Mesenteric fat pad (tissue), 1 donor: Measurements from ENCODE around the gene ZBTB26. TPM values are rescaled to one million over a fixed set of nuclear protein-coding genes. Genes with fewer than 3 reads are reported as not detected.

Experiments used
- DNase-seq: peaks from one replicate; pipeline ENCODE4 v3.0.0-alpha.2; 2020; ENCODE audit warnings: low spot score
- long read RNA-seq: library from polyadenylated mRNA; unstranded; transcript quantifications from one replicate; pipeline ENCODE4 v2.0.0, GENCODE V29; 2020
- total RNA-seq: library from RNA; stranded (reverse); fragmentation: NEBNext Ultra II Directional; extraction: Animal tissue kit (Norgen Biotek cat#: 25700); gene quantifications from one replicate; pipeline ENCODE4 v1.2.1, GENCODE V29; 2021
- donor health status: DM: yes; HTN: yes; CAD: no.

ZBTB26 gene, protein sequence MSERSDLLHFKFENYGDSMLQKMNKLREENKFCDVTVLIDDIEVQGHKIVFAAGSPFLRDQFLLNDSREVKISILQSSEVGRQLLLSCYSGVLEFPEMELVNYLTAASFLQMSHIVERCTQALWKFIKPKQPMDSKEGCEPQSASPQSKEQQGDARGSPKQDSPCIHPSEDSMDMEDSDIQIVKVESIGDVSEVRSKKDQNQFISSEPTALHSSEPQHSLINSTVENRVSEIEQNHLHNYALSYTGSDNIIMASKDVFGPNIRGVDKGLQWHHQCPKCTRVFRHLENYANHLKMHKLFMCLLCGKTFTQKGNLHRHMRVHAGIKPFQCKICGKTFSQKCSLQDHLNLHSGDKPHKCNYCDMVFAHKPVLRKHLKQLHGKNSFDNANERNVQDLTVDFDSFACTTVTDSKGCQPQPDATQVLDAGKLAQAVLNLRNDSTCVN
- total RNA-seq, result 2.9 TPM
- long read RNA-seq, partial matches to known transcripts, result 0 of 2 reads
- long read RNA-seq, other reads (novel, unspliced or antisense), result 2 of 2 reads

DNA sequence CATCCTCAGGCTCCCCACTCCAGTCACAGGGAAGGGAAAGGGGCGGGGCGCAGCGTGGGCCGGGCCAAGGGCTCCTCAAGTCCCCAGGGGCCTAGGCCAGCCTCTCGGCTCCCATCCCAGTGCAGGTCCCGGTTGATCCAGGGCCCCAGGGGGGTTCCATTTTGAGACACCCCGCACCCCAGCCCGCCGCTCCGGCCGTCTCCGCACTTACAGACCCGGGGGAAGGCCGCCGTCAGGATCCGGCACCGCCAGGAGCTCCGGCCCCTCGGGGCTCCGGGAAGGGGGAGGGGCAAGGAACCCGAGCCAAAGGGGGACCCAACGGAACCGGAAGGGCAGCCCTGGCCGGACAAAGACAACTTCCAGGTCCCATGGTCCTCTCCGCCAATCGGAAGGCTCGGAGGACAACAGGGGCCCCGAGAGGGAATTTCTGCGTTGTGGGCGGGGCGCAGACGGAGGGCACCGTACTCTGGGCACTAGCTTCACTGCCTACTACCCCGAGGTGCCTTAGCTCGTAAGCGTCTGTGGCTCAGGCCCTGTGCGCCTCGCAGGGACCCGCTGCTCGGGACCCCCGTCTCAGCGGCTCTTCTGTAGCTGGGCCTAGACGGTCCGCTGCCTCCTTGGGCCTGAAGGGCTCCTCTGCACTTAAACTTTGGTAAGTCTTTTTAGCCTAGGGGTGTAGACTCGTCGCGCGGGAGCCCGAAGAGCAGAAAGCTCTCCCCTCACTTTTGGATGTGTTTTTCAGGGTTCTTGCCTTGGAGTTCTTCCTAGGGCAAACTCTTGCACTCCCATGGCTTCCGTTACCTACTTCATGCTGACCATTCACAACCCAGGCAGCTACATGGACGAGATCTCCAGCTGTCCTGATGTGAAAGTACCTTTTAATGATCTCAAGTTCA, at the start of gene ZBTB26:
TSS of gene ZBTB26 (minus strand) at position 287 of the 896 bp plus-strand sequence. CDS start 11,578 bp downstream, outside the sequence.
- DNase-seq, result peak; percentile 97

DNA sequence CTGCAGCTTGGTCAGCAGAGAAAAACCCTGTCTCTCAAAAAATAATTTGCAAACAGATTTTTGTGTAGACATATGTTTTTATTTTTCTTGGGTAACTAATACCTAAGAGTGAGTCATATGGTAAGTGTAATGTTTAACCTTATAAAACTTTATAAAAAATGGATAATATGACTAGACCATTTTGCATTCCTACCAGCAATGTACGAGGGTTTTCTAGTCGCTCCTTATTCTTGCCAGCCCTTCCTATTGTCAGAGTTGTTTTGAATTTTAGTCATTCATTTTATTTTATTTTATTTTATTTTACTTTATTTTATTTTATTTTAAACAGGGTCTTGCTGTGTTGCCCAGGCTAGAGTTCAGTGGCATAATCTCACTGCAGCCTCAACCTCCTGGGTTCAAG, 47.3 kb upstream of the ZBTB26 start:
- no peak for DNase-seq

DNA sequence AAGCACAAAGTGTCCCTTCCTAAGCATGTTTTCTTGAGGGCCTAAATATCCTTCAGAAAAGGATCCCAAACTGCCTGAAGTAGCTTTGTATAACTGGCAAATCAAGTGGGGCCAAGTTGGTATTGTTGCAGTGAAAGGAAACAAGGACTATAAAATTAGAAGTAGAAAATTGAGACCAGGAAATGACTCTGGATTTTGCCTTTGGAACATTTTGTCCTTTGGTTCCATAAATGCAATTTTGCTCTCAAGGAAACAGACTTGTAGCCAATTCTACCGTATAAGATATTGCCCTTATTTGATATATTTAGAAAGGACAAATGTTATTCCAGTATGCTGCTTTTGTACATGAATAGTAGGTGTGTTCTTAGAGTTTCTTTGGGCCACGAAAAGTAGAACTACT, 43.9 kb upstream of the ZBTB26 start:
- DNase-seq, result no peak

DNA sequence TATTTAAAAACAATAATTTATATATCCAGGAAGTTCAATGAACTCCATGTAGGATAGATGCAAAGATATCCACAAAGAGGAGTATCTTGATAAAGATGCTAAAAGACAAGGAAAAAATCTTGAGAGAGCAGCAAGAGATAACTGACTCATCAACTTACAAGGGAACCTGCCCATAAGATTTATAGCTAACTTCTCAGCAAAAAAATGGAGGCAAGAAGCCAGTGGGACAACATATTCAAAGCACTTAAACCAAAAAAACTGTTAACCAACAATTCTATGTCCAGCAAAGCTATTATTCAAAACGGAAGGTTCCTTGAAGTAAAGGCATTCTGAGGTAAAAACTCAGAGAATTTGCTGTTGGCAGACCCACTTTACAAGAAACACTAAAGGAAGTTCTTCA, 29.8 kb upstream of the ZBTB26 start:
- no peak for DNase-seq

DNA sequence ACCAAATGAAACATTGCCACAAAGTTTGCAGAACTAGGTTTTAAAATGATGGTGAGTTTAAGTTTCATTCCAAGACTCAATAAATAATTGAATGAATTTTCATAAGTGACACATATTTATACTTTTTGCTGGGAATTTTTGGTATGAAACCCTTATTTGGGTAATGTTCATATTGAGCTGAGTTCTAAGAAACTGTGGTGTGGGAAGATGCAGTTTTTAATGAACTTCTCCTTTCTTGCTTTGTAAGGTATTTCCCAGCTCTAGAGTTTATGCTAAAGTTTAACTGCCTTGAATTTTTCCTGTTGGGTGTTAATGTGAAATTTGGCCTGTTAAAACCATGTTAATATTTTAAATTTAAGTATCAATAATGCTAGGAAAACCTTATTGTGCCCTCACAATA, 24.6 kb upstream of the ZBTB26 start:
- no peak for DNase-seq

DNA sequence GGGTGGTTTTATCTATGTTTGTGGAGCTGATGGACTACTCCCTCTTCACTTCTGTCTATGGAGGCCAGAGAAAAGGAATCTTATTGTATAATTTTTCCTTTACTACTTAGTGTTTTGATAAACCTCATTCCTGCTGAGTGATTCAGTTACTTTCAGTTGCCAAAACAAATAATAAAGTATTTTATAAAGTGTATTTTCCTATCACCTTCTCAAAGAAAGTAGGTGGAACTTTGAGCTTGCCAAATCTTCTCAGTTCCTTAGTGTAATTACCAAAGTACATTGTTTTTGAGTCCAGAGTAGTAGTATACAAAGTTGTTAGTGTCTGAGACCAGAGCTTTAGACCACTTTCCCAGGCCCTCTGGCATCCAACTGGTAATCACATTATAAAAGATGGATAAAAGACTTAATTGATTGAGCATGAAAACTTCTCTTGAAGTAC, 23.0 kb upstream of the ZBTB26 start:
- DNase-seq, result no peak

DNA sequence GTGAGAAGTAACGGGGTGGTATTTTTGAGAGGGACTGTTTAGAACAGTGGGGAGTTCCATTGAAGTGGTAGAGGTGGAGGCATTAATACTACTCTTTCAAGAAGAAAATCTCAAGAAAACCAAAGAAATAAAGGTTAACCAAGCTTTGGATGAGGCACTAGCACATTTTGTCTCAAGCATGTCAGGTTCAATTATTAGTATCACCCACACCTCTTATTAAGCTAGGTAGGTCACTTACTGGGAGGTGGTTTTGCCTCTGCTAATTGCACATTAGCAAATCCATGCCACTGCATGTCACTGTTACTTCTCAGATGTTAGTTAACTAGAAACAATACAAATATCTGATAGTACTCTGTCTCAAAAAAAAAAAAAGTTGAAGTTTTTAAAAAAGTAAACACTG, 19.7 kb upstream of the ZBTB26 start:
- no peak for DNase-seq

DNA sequence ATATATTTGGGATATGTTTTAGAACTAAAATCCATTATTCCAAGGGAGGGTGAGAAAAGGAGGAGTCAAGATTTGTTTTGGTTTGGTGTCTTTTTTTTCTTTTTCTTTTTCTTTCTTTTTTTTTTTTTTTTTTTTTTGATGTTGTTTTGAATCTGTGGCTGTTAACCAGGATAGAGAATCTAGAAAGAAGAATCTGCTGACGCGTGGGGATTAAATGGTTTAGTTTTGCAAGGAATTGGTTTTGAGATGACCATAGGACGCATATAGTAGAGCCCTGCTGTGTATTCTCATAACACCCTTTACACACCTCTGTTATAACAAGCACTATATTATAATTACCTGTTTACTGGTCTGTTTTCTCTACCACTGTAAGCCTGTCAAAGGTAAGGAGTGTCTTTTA, 19.0 kb upstream of the ZBTB26 start:
- DNase-seq, result no peak

DNA sequence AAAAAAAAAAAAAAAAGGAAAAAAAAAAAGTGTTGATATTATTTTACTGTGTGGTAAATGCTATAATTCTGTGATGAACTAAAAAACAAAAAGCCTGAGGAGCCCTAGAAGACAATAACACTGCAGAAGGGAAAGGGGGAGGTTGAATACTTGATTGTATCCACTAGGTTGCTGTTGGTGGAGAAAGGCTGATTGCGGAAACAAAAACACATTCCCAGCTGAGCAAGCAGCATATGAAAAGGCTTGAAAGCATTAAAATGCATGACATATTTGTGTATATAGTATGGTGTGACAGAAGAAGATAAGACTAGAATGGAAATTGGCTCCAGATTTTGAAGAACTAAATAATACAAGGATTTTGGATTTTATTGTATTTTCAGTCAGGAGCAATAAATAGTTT, 18.4 kb upstream of the ZBTB26 start:
- no peak for DNase-seq

DNA sequence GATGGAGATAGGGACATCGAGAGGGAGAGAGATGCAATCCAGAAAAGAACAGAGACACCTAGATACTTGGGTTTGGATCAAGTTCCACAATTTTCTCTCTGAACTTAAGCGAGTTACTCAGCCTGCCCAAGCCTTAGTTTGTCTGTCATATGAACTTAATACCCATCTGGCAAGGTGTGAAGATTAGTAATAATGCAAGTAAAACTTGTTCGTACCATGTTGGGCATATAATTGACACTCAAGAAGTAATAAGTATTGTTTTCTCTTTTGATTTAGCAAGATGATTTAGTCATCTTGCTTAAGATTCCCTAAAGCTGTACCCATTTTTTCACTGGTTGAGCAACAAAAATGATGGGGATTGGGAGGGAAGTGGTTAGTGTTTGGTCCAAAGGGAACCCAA, 17.0 kb upstream of the ZBTB26 start:
- no peak for DNase-seq

DNA sequence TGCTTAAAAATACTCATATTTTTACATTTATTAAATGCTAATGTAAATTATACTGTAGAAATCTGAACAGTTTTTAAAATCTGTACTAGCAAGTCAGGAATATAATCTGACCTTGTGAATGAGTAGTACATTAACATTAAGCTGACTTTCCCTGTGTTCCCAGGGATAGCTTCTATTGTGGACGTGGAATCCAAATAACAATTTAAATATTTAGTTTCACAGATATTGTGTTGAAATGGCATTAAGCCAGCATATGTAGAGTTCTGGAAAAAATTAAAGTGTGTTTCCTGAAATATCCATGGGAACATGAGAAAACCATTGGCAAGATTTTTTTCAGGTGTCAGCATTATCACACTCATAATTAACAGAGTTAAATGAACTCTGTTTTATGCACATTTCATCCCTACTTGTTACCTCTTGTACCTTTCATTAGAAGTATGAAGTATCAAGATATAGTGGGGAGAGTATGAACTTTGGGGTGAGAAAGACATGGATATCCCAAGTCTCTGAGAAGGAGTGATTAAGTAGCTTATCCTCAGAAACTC, 15.2 kb upstream of the ZBTB26 start:
- no peak for DNase-seq

DNA sequence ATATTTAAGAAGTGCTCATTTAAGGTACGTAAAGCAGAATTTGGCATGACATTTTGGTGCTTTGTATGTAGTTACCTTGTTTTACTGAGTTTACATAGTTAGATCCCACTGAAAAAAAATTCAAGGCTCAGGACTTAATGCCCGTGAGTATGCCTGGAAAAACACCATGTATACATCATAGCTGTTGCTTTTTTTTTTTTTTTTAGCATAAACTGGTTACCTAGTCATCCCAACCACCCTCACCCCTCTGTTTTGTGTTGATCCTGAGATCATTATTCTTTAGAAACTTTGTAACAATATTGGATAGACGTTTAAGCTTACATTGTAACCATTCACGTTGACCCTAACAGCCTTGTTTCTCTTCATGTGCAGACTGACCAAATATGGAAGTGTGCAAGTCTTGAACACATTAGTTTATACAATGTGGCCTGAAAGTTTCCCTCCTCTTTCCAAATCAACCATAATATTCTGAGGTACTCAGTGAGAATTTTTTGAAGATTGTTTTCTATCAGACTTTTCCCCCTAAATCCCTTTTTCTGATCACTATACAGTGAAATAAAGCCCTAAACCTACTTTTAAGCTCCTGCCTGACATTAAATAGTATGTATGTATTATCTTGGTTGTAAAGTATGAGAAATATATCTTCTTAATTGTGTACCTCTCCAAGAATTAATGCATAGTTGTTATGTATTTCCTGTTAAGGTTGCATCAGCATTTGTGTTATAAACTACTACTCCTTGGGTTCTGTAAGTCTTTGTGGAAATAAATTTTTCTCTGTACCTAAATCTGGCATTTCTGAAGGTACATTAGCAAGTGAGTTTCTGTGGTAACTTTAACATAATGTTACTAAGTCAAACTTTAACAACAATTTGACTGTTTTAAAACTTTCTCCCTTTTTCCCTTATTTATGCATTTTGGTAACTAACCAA, 13.9 kb upstream of the ZBTB26 start:
- no peak for DNase-seq

DNA sequence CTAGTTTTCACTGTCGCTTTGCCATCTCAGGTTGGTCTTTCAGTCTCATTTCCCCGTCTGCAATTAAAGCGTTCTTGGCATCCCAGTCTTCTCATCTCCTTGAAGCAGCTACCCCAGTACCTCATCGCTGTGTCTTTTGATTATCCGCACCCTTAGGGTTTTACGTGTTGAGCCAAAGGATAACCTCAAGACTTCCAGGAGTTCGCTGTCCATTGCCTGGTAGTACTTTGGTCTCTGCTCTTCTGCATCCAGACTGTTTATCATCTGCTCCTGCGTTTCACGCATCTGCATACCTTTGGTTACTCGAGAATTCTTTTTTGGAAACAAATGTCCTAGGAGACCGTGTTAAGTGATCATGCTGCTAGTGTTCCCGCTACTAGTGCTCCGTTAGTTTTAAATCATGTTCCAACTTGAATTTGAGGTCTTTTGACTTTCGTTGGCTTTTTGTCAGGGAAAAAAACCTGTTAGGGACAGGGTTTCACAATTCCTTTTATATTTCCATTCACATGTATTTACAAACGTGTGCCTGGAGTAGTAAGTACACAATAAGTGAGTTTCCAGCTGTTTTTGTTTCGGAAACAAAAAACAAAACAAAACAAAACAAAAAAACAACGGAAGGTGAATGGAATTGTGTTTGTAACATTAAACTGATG, 10.4 kb upstream of the ZBTB26 start:
- no peak for DNase-seq

DNA sequence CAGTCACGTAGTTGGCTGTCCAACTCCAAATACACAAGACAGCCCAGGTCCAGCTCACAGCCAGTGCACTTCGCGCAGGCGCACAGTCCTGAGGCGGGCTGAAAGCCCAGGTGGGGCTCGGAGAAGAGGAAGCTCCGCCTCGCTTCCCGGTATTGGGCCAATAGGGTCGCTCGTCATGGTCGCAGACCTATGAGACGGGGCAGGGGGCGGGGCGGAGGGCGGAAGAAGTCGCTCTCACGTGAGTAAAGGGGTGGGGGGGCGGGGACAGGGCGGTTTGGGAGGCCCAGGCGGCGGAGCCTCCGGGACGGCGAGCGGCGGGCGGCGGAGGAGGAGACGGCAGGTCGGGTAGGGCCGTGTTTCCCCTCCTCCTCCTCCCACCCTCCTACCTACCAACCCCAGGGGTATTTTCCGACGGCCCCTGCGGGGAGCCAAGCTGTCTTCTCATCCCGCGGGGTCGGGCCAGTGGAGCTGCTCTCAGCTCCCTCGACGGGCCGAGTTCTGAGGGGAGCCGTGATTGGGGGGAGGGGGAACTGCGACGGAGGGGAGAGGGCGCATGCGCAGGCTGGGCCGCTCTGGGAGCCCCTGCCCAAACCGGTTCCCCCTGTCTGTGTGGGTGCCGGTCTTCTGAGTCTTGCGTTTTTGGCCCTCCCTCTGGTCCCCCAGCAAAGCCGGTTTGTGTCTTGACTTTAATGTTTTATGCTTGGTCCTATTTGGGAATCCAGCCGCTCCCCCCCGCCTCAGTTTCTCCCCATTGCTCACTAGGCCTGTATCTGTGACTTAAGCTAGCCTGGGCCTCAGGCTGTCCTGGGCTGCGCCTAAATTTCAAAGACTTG, 9.7 kb upstream of the ZBTB26 start, which contains the start of gene RABGAP1:
TSS of gene RABGAP1 (plus strand) at position 272 of the 833 bp plus-strand sequence. CDS start 16,040 bp downstream, outside the sequence.
- peak; percentile 98 for DNase-seq

DNA sequence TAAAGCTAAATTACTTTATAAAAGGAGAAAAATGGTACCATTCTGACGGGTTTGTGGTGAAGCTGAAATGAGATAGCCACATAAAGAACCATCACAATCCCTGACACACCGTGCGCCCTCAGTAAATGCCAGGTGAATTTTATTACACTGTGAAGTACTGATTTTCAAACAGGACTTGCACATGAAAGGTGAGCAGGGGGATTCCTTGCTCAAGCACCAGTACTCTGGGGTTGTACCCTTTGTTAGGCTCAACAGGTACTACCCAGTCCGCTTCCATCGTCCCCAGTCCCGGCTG, 9.1 kb upstream of the ZBTB26 start:
- DNase-seq, result no peak

DNA sequence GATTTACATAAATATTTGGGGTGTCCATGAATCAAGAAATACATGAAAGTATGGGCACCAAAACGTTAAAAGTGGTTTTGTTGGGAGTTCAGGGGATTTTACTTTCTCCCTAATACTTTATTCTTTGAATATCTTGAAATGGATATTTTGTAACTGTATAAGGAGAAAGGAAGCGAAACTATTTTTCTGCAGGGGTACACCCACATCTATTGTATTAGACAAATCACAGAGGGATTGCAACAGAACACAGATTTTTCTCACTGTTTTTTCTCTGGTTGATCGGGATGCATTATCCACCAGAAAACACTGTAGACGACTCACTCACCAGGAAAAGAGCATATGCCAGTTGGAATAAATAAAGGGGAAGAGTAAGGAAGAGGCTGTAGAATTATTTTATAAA, 8.3 kb upstream of the ZBTB26 start:
- DNase-seq, result no peak

DNA sequence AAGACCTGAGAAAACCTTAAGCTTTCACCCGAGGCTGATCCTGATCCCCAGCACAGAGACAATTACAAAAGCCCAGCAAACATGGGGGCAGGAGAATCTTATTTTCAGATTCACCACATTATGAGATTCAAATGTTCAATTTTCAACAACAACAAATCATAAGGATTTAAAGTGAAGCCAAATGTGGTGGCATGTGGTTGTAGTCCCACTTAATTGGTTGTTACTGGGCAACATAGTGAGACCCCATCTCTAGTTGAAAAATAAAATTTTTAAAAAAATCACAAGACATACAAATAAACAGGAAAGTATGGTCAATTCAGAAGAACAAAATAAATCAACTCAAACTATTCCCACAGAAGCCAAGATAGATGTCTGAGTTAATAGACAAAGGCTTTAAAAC, 5.6 kb upstream of the ZBTB26 start:
- DNase-seq, result no peak

DNA sequence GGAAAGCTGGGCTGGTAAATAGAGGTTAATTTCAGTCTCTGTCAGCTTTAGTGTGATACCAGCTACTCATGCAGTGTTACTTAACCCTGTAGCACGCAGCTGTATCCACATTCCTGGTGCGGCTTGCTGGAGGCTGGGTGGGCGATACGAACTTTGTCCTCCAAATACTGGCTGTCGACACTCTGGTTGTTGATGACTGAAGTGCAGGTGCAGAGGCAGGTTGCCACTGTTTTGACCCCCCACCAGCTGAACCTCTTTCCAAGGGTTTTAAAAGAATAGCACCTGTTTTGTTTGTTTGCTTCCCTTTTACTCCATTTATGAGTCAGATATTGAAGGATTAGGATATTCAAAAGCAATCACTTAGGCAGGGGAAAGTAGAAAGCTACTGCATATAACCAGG, 5.2 kb upstream of the ZBTB26 start:
- DNase-seq, result no peak

DNA sequence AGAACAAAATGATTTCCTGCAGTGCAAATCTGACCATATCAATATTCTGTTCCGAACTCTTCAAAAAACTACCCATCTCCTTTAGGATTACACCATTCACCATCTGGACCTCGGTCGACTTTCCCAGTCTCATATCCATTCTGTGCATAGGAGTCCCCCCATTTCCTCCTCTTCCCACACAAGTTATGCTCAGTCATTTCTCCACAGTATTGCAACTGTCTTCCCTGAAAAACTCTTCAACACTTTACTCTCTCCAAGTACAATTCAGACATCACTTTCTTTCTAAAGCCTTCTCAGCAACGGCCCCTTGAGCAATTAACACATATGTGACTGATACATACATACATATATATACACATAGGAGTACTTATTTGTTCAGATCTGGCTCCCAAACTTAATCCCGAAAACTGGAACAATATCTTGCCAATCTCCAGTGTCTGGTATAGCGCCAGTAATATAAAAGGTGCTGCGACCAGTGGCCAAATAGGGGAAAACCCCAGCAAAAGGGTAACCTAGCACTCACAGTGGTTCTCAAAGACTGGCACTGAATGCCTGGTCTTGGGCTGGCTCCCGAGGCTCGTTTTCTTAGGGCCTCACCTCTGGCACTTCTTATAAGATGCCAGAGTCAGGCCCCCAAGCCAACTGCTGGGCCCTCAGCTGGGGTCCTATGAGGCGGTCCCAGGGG, 629 bp downstream of the ZBTB26 start:
- no peak for DNase-seq
